ENCODE data around the gene SP7. TPM values are rescaled to one million over a fixed set of nuclear protein-coding genes. Genes with fewer than 3 reads are reported as not detected.

SP7 gene
- total RNA-seq, 1 experiment from 2014 or later: not detected

- no peaks in the 10 kb centered on the region for H3K27me3 ChIP-seq (ENCODE audit: insufficient read depth, low read length)
- no peaks in the 10 kb centered on the region for H4K20me1 ChIP-seq (ENCODE audit: control insufficient read depth, insufficient read depth, insufficient read length)
- TF ChIP-seq, protein P1, sequence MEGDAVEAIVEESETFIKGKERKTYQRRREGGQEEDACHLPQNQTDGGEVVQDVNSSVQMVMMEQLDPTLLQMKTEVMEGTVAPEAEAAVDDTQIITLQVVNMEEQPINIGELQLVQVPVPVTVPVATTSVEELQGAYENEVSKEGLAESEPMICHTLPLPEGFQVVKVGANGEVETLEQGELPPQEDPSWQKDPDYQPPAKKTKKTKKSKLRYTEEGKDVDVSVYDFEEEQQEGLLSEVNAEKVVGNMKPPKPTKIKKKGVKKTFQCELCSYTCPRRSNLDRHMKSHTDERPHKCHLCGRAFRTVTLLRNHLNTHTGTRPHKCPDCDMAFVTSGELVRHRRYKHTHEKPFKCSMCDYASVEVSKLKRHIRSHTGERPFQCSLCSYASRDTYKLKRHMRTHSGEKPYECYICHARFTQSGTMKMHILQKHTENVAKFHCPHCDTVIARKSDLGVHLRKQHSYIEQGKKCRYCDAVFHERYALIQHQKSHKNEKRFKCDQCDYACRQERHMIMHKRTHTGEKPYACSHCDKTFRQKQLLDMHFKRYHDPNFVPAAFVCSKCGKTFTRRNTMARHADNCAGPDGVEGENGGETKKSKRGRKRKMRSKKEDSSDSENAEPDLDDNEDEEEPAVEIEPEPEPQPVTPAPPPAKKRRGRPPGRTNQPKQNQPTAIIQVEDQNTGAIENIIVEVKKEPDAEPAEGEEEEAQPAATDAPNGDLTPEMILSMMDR (conservative IDR thresholded peaks at IDR 0.05): no peak
- H3K79me1 ChIP-seq (ENCODE audit: insufficient read depth, low read depth, low read length, poor library complexity, severe bottlenecking): no peaks in the 10 kb centered on the region
- Mint-ChIP-seq H3K4me1 (no peaks in the 10 kb centered on the region), H3K27ac (no peak overlapping the region), H3K4me3 (no peak overlapping the region), H3K27me3 (ENCODE audit: low read depth) (no peaks in the 10 kb centered on the region), H3K36me3 (ENCODE audit: insufficient read depth in 1 of 3, low read depth in 3 of 3) (peaks cover 49 to 82% (median 79%) of the 10 kb centered on the region in 3 experiments; a peak in 6 of 7 replicates), H3K9me3 (no peaks in the 10 kb centered on the region)
- no peak overlapping the region for H2BK15ac ChIP-seq (ENCODE audit: low read depth, low read length)
- no peaks in the 10 kb centered on the region for H3K23me2 ChIP-seq (ENCODE audit: insufficient read length, low read depth, low read length, poor library complexity, severe bottlenecking)
- H2BK5ac ChIP-seq (ENCODE audit: insufficient read length, low read length): no peak overlapping the region
- no peaks in the 10 kb centered on the region for H3K79me2 ChIP-seq (ENCODE audit: insufficient read depth, low read length)
- H3K18ac ChIP-seq (ENCODE audit: insufficient read length, low read depth, low read length): no peak overlapping the region
- no peak overlapping the region for H3K27ac ChIP-seq (ENCODE audit: insufficient read length, low read depth, low read length)
- WGBS (ENCODE audit: extremely low coverage, insufficient read length, low lambda C conversion rate): no CpG with 5 or more reads among the region's 9 CpGs
- no peak overlapping the region for H3T11ph ChIP-seq (ENCODE audit: low read length)
- H3K4me2 ChIP-seq (ENCODE audit: insufficient read depth, insufficient read length, low read length): no peak overlapping the region
- H2AK5ac ChIP-seq (ENCODE audit: insufficient read length, low read length): no peak overlapping the region
- H4K5ac ChIP-seq (ENCODE audit: insufficient read length, low read depth, low read length): no peak overlapping the region
- H4K8ac ChIP-seq (replicated peaks; ENCODE audit: insufficient read length, low read depth, low read length): no peak overlapping the region
- no peak overlapping the region for H3K56ac ChIP-seq (ENCODE audit: insufficient read length, low read depth, low read length)
- no peak overlapping the region for H2AFZ ChIP-seq (ENCODE audit: low read length)
- no peak overlapping the region for H2BK20ac ChIP-seq (ENCODE audit: low read depth, low read length, poor library complexity, severe bottlenecking)
- no peaks in the 10 kb centered on the region for H3K4me1 ChIP-seq (ENCODE audit: insufficient read depth, low read length)
- no peak overlapping the region for H2BK120ac ChIP-seq (ENCODE audit: low read depth, low read length, poor library complexity, severe bottlenecking)
- no peak overlapping the region for H3K9ac ChIP-seq (ENCODE audit: extremely low read depth, insufficient read length, low read length)
- no peaks in the 10 kb centered on the region for H3K9me3 ChIP-seq (ENCODE audit: control insufficient read depth, low read depth, low read length)
- no peak overlapping the region for H4K91ac ChIP-seq (ENCODE audit: insufficient read length, low read depth, low read length)
- no peak overlapping the region for H3K4ac ChIP-seq (ENCODE audit: low read depth, low read length)
- no peak overlapping the region for H3K14ac ChIP-seq (ENCODE audit: insufficient read depth, low read length)
- DNase-seq: no peak
- no peak overlapping the region for H2BK12ac ChIP-seq (ENCODE audit: insufficient read length, low read depth, low read length)
- no peak overlapping the region for H3K23ac ChIP-seq (ENCODE audit: insufficient read length, low read depth, low read length)
These were observed 58.2 kb downstream of the SP7 start for GRCh38 chr12:53277981-53278380.

Other genes with a start within 250 kb of the SP7 start
- gene IGFBP6, start 238.7 kb downstream of the SP7 start, total RNA-seq (2021): 4.2 and 5.7 TPM in 2 replicates
- not detected in 2 replicates for gene SOAT2, start 232.9 kb downstream of the SP7 start, total RNA-seq (2021)
- 41.2 and 47.2 TPM in 2 replicates for gene ZNF740, start 155.6 kb downstream of the SP7 start, total RNA-seq (2021)
- gene CSAD, start 155.4 kb downstream of the SP7 start, total RNA-seq (2021): 7.4 and 7.7 TPM in 2 replicates
- gene ITGB7, start 129.1 kb downstream of the SP7 start, total RNA-seq (2021): 0.26 and 0.39 TPM in 2 replicates
- gene RARG, start 104.1 kb downstream of the SP7 start, total RNA-seq (2021): 42.6 and 43.7 TPM in 2 replicates
- 43.2 and 43.3 TPM in 2 replicates for gene ESPL1, start 68.1 kb downstream of the SP7 start, total RNA-seq (2021)
- gene PFDN5, start 40.8 kb downstream of the SP7 start, total RNA-seq (2021): 285 and 292 TPM in 2 replicates
- 89.5 and 91.8 TPM in 2 replicates for gene MYG1, start 36.7 kb downstream of the SP7 start, total RNA-seq (2021)
- 83.9 and 85.8 TPM in 2 replicates for gene AAAS, start 14.7 kb downstream of the SP7 start, total RNA-seq (2021)
- gene SP1, start 43.8 kb upstream of the SP7 start, total RNA-seq (2021): 76.4 and 76.8 TPM in 2 replicates
- gene AMHR2, start 87.5 kb upstream of the SP7 start, total RNA-seq (2021): not detected in 2 replicates
- gene PRR13, start 105.4 kb upstream of the SP7 start, total RNA-seq (2021): 144 and 147 TPM in 2 replicates
- 1,184 and 1,207 TPM in 2 replicates for gene PCBP2, start 115.7 kb upstream of the SP7 start, total RNA-seq (2021)
- 22.3 and 26.6 TPM in 2 replicates for gene MAP3K12, start 163.1 kb upstream of the SP7 start, total RNA-seq (2021)
- gene TARBP2, start 164.9 kb upstream of the SP7 start, total RNA-seq (2021): 79.2 and 80.1 TPM in 2 replicates
- not detected in 2 replicates for gene NPFF, start 171.1 kb upstream of the SP7 start, total RNA-seq (2021)